HG03039 (cell line): ENCODE measurements around the gene ASXL2.
"Not testable (repeated sequence)": the region's sequence is repeated elsewhere in the genome, so short reads cannot be mapped to it uniquely, and the experiment has no call there.

Experiments used
- ATAC-seq: cut with Tn5 transposase; IDR thresholded peaks from one replicate; pipeline ENCODE4 v1.9.1; 2021; ENCODE audit warnings: mild to moderate bottlenecking, moderate library complexity; ENCODE audit not compliant: unreplicated experiment

ASXL2 gene

DNA sequence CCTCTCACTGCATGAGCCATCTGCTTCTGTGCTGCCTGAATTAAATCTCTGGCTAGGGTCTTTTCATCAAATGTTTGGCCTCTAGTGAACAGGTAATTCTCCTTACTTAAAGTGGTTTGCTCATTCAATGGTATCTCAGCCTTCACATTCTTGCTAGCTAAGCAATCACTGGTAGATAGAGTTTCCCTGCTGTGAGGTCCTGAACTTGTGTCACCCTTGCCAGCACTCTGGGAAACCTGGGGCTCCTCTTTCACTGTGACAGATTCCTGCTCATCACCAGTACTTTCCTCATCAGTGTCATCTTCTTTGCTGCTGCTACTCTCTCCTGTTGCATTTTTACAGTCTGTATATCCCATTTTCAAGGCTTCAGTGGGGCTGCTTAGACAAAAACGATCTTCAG, 135.8 kb downstream of the ASXL2 start:
- no peak for ATAC-seq

DNA sequence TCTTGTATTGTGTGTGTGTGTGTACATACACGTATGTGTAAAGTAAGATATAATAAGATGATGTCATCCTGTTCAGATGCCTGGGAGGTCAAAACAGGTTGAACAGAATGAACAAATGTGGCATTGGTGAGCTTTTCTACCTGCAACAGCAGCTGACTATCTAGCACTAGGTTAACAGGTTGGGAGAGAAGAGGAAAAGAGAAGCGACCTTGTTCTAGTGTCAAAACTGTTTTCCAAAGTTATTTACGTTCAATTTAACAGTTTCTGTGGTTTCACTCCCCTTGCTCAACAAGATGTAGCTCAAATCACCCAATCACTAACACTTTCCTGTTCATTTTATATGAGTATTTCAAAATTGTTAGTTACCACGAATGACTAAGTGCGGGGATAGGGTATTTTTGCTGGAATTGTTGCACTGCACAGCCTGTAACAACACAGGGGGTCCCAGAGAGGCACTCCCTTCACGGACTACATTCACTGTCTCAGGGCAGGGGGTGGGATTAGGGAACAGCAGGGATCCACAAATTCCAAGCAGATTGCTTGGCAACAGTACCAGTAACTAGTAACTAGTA, 137.4 kb downstream of the ASXL2 start:
- no peak for ATAC-seq

DNA sequence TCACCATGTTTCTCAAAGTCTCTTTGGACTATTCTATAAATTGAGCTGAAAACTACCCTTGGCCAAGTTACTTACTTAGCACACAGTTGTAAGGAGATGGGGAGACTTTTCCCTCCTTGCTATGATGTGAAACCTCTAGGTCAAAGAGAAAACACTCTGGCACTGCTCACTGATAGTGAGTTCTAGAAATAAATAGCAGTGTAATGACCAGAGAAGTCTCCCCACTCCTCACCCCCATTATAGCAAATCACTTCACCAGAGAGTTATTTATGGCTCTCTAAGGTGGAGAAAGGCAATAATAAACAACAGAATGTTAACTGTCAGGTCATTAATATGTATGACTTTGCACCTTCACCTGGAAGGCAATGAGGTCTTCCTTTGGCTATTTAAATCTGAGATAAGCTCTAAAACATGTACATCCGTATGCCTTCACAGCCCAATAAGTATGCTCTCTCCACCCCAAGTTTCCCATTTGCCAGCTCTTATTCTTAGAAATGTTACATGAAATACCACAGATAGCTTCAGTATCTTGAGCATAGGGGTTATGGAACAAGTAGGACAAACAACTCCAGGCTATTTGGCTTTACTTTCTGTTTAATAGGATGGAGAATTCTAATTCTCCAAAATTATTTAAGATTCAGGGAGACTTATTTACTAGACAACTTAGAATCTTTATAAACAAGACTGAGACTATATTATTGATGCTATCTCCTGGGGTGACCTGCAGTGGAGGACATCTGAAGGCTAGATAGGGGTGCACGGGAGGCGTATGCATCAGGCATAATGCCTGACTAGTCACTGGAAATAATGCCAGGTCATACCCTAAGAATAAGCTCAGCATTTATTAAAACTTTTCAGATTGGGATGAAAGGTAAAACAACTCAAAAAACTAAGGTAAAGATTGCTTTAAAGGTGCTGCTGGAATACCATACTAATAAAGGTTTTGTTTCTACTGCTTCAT, 139.6 kb downstream of the ASXL2 start:
- ATAC-seq, result no peak

DNA sequence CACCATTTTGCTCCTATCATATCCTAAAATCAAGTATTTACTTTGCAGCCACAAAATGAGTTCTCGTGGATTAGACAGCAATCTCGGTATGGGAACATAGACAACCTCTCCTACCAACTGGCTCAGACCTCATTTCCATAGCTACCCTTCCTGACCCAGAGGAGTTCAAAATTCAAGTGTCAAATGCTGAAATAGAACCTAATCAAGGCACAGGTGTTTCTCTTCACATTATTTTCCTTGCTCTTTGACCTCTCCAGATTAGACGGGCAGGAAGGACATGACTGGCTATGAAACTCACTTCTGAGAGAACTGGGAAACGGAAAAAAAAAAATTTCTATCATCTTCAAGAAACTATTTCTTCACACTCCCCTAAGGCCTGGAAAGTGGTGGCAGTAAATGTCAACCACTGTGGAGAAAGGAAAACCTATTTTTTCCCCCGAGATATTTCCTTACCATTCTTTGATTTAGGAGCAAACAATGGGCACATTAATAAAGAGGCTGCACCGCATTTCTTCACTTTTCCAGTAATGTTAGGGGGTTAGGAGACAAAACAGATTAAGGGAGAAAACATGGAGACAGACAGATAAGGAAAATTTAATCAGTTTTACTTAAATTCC, 141.3 kb downstream of the ASXL2 start:
- no peak for ATAC-seq

DNA sequence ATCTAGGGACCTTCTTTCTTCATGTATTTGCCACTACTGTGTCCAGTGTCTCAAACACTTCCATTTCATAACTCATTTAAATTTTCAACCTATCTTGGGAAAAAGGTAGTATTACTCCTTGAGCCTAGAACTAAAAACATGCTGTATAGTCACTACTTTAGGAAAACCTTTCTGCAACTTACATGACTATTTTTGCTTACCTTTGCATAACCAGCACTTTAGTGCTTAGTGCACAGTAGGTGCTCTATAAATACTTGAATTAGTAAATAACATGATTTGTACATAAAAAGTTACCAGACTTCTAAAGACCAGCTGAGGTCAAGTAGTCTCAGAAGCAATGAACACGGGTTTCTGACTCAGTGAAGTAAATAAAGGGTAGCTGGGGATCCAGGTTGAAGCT, 142.5 kb downstream of the ASXL2 start:
- ATAC-seq, result no peak

DNA sequence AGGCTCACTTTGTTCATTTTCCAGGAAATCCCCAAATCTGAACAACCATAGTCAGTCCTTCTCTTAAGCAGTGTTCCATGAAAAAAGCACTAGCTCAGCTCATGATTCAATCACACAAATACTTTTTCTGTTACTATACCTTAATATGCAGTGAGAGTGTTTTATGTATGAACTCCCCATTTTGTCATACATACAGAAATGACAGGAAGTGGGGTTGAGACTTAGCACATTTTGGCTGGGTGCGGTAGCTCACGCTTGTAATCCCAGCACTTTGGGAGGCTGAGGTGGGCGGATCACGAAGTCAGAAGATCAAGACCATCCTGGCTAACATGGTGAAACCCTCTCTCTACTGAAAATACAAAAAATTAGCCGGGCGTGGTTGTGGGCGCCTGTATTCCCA, 149.7 kb downstream of the ASXL2 start:
- ATAC-seq, result no peak

DNA sequence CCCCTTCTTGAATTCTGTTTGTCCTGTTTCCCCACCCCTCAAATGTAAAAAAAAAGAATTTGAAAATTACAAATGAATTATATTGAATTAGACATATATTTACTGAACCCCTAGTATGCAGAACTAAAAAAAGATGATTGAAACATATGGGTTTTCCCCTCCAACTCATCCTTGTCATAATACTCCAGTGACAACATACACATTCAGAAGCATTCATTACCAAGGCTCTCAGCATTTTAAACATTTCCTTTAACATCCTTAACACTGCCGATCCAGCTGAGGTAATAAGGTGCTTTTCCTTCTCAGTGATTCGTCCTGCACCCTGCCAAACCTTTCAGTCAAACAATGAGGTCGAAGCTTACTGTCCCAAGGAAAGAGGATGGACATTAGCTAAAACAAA, 151.8 kb downstream of the ASXL2 start:
- ATAC-seq, result no peak

DNA sequence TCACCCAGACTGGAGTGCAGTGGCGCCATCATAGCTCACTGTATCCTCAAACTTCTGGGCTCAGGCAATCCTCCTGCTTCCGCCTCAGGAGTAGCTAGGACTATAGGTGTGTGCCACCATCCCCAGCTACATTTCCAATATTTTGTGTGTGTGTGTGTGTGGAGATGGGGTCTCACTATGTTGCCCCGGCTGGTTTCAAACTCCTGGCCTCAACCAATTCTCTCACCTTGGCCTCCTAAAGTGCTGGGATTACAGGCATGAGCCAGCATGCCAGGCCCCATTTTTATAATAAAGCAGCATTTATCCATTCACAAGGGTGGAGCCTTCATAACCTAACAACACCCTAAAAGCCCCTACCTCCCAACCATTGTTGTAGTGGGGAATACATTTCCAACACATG, 152.4 kb downstream of the ASXL2 start:
- no peak for ATAC-seq

DNA sequence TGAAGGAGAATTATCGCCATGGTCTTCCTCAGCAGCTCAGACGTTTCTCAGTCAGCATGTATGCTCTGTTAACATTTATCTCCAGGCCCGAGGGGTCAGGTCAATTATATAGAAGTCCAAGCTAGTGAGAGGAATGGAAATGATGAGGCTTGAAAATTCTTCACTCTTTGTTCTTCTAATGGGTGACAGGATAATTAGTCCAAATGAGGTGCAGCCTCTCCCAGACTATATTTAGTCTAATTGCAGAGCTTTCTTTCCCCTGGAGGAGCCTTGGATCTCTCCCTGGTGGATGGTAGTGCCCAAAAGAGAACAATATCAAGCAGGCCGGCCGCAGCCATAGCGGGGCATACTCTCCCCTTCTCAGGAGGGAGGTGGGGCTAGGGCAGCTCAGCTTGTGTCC, 153.5 kb downstream of the ASXL2 start:
- no peak for ATAC-seq

DNA sequence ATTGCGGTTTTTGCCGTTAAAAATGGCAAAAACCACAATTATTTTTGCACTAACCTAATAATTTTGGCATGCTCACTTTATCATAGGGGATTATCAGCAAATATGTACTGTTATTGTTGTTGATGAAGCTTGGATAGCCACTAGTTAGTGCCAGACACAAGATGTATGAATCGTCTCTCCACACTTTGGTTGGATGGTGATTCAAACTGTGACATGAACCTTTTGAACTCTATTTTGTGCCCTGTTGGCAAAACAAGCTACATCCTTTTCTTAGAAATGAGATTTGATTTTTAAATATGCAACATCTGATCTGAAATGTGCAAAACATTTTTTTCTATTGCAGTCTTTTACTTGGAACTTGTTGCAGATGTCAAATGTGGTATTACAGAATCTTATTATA, 156.1 kb downstream of the ASXL2 start:
- no peak for ATAC-seq

DNA sequence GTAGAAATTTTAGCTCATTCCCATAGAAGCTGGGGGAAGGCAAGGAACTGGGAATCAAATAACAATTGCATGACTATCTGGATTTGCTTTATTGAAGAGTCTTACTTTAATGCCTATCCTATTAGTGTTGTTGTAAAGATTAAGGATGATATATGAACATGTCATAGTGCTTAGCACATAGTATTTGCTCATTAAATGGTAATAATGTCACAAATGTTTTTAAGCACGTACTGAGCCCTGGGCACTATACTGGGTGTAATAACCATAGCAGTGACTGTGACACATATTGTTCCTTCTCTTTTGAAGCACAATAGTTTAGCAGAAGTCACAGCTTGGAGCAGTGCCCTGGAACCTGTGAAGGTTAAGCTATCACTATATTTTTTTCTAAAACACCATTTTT, 157.7 kb downstream of the ASXL2 start:
- ATAC-seq, result no peak

DNA sequence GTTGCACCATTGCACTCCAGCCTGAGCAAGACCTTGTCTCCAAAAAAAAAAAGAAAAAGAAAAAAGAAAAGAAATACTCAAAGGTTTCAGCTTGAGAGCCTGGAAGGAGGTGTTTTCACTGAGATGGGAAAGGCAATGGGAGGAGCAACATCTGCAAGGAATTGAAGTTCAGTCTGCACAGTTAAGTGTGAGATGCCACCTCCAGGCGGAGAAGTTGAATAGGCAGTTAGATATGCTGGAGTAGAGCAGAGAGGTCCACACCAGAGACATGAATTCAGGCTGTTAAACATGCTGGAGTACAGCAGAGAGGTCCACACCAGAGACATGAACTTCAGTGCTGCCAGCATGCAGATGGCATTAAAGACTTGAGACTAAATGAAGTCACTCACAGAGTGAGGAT, 163.5 kb downstream of the ASXL2 start:
- ATAC-seq, result no peak

DNA sequence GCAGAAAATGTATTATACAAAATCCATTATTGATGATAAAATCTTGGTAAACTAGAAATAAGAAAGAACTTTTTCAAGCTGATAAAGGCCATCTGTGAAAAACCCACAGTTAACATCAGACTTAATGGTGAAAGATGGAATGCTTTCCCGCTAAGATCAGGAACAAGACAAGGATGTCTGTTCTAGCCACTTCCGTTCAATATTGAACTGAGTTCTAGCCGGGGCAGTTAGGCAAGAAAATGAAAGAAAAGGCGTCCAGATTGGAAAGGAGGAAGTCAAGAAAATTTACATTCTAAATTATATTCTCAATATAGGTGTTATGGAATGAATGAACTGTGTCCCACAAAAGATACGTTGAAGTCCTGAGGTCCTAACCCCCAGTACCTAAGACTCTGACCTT, 165.8 kb downstream of the ASXL2 start:
- no peak for ATAC-seq

DNA sequence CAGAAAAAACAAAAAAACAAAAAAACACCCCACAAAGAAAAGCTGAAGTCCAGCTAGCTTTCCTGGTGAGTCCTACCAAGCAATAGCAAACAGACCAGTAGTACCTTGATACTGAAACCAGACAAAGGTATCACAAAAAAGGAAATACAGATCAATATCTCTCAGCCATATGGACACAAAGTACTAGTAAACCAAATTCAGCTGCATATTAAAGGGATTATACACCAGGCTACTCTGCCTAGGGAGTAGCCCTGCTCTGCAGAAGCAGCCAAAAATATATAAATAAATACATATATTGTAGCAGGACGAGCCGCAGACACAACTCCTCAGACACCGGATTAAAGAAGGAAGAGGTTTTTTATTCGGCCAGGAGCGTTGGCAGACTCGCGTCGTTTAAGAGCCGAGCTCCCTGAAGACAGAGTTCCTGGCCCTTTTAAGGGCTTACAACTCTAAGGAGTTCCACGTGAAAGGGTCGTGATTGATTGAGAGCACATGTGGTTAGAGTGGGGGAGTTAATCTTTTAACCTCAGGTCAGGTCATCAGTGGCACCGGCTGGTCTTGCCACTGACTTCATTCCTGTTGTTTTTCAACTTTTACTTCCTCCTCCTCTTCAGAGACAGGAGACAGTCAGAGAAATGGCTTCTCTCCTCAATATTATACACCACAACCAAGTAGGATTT, 166.5 kb downstream of the ASXL2 start:
- ATAC-seq, result no peak

DNA sequence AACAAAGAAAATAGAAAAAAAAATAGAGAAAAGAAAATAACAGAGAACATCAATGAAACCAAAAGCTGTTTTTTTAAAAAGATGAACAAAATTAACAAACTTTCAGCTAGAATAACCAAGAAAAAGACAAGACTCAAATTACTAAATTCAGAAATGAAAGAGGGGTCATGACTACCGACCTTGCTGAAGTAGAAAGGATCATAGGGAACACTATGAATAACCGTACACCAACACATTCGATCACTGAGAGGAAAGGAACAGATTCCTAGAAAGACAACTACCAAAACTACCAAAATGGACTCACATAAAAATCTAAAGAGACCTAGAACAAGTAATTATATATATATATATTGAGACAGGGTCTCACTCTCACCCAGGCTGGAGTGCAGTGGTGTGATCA, 167.5 kb downstream of the ASXL2 start:
- no peak for ATAC-seq

DNA sequence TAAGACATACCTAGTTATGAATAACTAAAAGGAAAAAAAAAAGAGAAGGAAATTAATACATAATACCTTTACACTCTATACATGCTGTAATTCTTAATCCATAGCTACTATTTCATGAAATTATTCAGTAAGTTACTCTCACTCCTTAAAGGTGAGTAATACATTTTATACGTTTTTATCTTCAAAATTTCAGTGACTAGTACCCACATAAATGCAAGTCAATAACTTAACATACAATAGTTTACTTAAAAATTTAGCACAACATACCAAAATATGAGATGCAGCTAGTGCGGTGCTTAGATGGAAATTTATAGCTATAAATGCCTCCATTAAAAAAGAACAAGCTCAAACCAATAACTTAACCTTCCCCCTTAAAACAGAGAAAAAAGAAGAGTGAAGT, 168.9 kb downstream of the ASXL2 start:
- ATAC-seq, result no peak

DNA sequence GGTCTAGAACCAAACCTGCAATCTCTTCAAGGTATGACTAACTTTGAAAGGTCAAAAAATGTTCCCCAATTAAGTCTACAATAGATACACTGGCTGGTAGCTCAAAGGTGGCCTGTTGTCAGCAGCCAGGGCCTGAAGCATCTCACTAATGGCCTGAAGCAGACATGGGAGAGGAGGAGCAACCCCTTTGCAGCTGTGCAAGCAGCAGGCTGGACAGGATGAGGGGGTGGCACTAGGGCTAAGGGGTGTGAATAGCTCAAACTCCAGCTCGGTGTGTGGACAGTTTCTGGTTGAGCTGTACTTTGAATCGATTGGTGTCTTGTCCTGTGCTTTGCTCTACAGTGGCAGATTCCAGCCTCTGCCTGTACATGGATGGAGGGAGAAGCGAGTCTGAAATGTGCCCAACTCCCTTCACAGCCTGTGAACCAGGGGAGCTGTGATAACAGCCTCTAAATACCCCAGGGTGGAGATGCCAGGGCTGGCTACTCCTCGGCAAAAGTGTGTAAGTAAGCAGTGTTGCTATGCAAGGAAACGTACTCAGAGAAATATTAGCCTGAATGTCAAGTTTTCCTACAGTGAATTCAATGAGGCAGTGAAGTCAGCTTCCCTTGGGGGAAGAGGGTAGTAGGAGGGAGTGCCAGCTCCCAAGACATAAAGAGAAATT, 170.2 kb downstream of the ASXL2 start:
- ATAC-seq, result no peak

DNA sequence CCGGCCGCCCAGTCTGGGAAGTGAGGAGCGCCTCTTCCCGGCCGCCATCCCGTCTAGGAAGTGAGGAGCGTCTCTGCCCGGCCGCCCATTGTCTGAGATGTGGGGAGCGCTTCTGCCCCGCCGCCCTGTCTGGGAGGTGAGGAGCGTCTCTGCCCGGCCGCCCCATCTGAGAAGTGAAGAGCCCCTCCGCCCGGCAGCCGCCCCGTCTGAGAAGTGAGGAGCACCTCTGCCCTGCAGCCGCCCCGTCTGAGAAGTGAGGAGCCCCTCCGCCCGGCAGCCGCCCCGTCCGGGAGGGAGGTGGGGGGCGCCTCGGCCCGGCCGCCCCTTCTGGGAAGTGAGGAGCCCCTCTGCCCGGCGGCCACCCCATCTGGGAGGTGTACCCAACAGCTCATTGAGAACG, 172.7 kb downstream of the ASXL2 start:
- not testable (repeated sequence) for ATAC-seq

DNA sequence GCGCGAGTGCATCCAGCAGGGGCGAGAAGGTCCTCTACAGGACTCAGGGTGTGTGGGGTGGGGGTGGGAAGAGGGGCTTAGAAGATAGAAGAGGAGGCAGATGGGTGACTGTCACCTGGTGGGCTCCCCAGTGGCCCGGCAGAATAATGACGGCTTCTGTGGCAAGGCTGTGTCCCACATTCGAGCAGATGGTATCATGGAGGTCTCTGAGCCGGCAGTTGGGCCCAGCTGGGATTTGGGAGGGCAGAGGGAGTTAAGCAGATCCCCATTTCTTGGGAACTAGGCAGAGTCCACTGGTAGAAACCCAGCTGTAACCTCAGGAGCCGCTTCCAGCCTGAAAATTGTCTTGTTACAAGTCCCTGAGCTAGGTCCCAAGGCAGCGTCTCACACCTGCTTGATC, 176.5 kb downstream of the ASXL2 start:
- ATAC-seq, result no peak

DNA sequence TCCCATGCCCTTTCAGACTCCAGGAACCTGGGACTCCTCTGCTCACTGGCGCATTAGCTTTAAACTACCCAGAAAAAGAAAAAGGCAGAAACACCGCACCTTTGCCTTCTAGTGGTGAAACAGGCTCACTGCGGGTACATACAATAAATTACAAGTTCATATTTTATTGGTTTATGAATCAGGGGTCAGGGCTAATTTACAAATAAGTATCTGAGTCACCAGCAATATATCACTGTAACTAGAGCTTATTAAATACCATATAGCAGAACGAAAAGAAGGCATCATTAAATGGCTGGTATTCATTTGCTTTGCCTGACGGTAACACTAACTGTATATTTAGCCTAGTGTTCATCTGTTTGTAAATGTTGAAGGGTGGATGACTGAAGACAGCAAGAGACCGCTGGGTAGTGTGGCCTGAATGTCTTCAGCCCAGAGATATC, 178.0 kb downstream of the ASXL2 start:
- ATAC-seq, result no peak

DNA sequence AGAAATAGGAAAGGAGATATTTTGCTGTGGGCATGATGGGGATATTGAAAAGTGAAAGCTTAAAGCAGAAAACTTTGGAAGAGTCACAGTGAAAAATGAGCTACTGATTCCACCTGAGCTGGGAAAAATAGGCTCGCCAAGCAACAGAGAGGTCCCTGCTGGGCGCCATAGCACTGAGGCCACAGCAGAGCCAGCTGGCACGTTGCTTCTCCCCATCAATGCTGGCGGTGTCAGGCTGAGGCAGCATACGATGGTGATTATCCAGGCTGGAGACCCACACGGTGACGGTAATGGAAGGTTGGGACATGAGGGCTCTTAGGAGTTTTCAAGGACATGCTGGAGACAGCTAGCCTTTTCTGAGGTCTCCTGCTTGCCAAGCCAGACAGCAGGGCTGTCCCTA, 179.1 kb downstream of the ASXL2 start:
- ATAC-seq, result no peak
